ENCODE results near the gene BNC2.

Gene BNC2

DNA sequence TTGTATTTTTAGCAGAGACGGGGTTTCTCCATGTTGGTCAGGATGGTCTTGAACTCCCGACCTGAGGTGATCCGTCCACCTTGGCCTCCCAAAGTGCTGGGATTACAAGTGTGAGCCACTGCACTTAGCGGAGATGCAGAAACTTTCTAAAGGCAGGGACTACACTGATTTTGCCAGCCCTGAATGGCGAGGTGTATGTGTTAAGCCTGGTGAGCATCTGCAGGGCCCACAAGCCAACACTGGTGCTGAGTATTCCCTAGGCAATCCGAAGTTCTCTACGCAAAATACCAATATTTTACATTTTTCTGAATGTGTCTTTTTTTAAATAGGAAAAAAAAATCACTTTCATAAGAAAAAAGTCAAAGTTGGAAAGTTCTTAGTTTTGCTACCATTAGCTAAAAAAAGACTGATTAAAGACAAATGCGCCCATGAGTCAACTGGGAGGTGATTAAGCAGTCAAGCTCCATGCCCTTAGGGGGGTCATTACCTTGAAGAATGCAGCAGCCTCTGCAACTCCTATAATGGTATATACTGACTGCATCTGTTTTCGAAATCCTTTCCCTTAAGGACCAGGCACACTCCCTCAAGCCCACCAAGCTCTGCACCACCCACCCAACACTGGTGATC is 502.8 kb downstream of the BNC2 start:
- no peak overlapping the region for H3K4me2 ChIP-seq (ENCODE audit: low read length)
- no peak overlapping the region for H3K4me3 ChIP-seq (ENCODE audit: low read length)
- no peak overlapping the region for H2BK5ac ChIP-seq (ENCODE audit: low read length)
- peak; percentile 85 for DNase-seq
- no peak overlapping the region for H3K56ac ChIP-seq (ENCODE audit: low read length)
- H3K4ac ChIP-seq (ENCODE audit: low read depth, low read length), result no peak overlapping the region
- no peaks in the 10 kb centered on the region for H3K79me2 ChIP-seq (ENCODE audit: control insufficient read depth, insufficient read depth, low read length)
- no peaks in the 10 kb centered on the region for H3K79me1 ChIP-seq (ENCODE audit: low read length)
- H4K8ac ChIP-seq (ENCODE audit: low read depth, low read length), result no peak overlapping the region
- H2BK15ac ChIP-seq (replicated peaks; ENCODE audit: low read depth), result no peak overlapping the region
- H3K23ac ChIP-seq (ENCODE audit: low read length), result no peak overlapping the region
- H3K27me3 ChIP-seq (ENCODE audit: insufficient read depth, low read length, poor library complexity), result no peaks in the 10 kb centered on the region
- no peak overlapping the region for H3K18ac ChIP-seq (ENCODE audit: low read length)
- peak overlapping the region; percentile 62 for H2AK5ac ChIP-seq (ENCODE audit: low read length)
- H2BK120ac ChIP-seq (ENCODE audit: low read depth, low read length), result no peak overlapping the region
- no peak overlapping the region for H3K9ac ChIP-seq (ENCODE audit: low read length)
- no peak overlapping the region for H3K27ac ChIP-seq (ENCODE audit: low read depth, low read length)
- no peaks in the 10 kb centered on the region for H3K36me3 ChIP-seq (ENCODE audit: control insufficient read depth, insufficient read depth, low read length)
- H4K5ac ChIP-seq (ENCODE audit: low read length), result no peak overlapping the region
- peaks cover 4% of the 10 kb centered on the region for H3K4me1 ChIP-seq (ENCODE audit: control insufficient read depth, low read depth, low read length)
- WGBS (ENCODE audit: extremely low coverage, insufficient coverage, low lambda C conversion rate), result no CpG with 5 or more reads among the region's 9 CpGs

DNA sequence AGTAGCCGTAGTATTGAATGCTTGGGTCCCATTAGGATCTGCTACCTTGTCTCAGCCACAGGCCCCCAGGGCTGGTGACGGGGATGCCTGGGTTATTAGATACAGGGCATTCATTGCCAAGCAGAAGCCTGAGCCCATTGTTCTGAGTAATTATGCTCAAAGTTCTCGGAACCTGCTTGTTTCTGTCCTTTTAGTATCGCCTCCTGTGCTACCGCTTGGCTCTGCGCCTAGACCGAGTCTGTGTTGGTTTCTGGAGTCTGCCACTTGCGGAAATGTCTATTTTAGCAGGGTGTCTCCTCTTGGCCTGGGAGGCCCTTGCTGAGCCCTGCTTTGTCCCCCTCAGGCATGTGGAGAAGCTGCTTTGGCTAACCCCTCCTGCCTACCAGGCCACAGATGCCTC is 506.1 kb downstream of the BNC2 start:
- H4K5ac ChIP-seq (ENCODE audit: low read length), result no peak overlapping the region
- H2BK15ac ChIP-seq (replicated peaks; ENCODE audit: low read depth), result no peak overlapping the region
- no peak overlapping the region for H3K23ac ChIP-seq (ENCODE audit: low read length)
- no peak overlapping the region for H4K8ac ChIP-seq (ENCODE audit: low read depth, low read length)
- no peak overlapping the region for H3K56ac ChIP-seq (ENCODE audit: low read length)
- no peaks in the 10 kb centered on the region for H3K79me1 ChIP-seq (ENCODE audit: low read length)
- H2BK120ac ChIP-seq (ENCODE audit: low read depth, low read length), result no peak overlapping the region
- H3K4me1 ChIP-seq (ENCODE audit: control insufficient read depth, low read depth, low read length), result peaks cover 4% of the 10 kb centered on the region
- H3K27me3 ChIP-seq (ENCODE audit: insufficient read depth, low read length, poor library complexity), result no peaks in the 10 kb centered on the region
- DNase-seq, result peak; percentile 14
- no peak overlapping the region for H3K4ac ChIP-seq (ENCODE audit: low read depth, low read length)
- H2AK5ac ChIP-seq (ENCODE audit: low read length), result no peak overlapping the region
- H3K4me2 ChIP-seq (ENCODE audit: low read length), result no peak overlapping the region
- H3K27ac ChIP-seq (ENCODE audit: low read depth, low read length), result no peak overlapping the region
- no peak overlapping the region for H2BK5ac ChIP-seq (ENCODE audit: low read length)
- no peaks in the 10 kb centered on the region for H3K36me3 ChIP-seq (ENCODE audit: control insufficient read depth, insufficient read depth, low read length)
- no peaks in the 10 kb centered on the region for H3K79me2 ChIP-seq (ENCODE audit: control insufficient read depth, insufficient read depth, low read length)
- no peak overlapping the region for H3K18ac ChIP-seq (ENCODE audit: low read length)
- no peak overlapping the region for H3K9ac ChIP-seq (ENCODE audit: low read length)
- WGBS (ENCODE audit: extremely low coverage, insufficient coverage, low lambda C conversion rate), result no CpG with 5 or more reads among the region's 8 CpGs
- no peak overlapping the region for H3K4me3 ChIP-seq (ENCODE audit: low read length)

DNA sequence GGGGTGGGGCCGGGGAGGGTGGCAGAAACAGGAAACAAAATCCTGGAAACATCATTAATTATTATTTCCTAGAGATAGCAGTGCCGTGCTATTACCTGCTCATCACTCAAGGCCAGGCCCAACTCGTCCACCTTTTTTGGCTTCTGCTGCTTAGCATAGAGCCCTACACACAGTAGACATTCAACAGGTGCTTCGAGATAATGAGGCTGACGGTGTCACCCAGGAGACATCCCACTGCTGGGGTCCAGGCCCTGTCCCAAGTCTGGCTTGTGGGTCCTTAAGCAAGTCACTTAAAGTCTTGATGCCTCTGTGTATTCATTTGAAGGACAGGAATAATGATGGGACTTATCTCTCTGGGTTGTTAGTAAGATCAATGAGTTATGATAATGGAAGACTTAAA is 506.6 kb downstream of the BNC2 start:
- H2AK5ac ChIP-seq (ENCODE audit: low read length), result no peak overlapping the region
- no peak overlapping the region for H4K8ac ChIP-seq (ENCODE audit: low read depth, low read length)
- no peak overlapping the region for H2BK15ac ChIP-seq (replicated peaks; ENCODE audit: low read depth)
- no peak overlapping the region for H3K4me3 ChIP-seq (ENCODE audit: low read length)
- no peaks in the 10 kb centered on the region for H3K79me1 ChIP-seq (ENCODE audit: low read length)
- H2BK120ac ChIP-seq (ENCODE audit: low read depth, low read length), result no peak overlapping the region
- H3K27ac ChIP-seq (ENCODE audit: low read depth, low read length), result no peak overlapping the region
- no peak overlapping the region for H4K5ac ChIP-seq (ENCODE audit: low read length)
- no peak overlapping the region for H3K56ac ChIP-seq (ENCODE audit: low read length)
- no peaks in the 10 kb centered on the region for H3K79me2 ChIP-seq (ENCODE audit: control insufficient read depth, insufficient read depth, low read length)
- H3K4me2 ChIP-seq (ENCODE audit: low read length), result no peak overlapping the region
- H3K23ac ChIP-seq (ENCODE audit: low read length), result no peak overlapping the region
- no peak overlapping the region for H3K9ac ChIP-seq (ENCODE audit: low read length)
- no peak overlapping the region for H2BK5ac ChIP-seq (ENCODE audit: low read length)
- no peak overlapping the region for H3K18ac ChIP-seq (ENCODE audit: low read length)
- H3K36me3 ChIP-seq (ENCODE audit: control insufficient read depth, insufficient read depth, low read length), result no peaks in the 10 kb centered on the region
- H3K4ac ChIP-seq (ENCODE audit: low read depth, low read length), result no peak overlapping the region
- WGBS (ENCODE audit: extremely low coverage, insufficient coverage, low lambda C conversion rate), result no CpG with 5 or more reads among the region's 5 CpGs
- H3K4me1 ChIP-seq (ENCODE audit: control insufficient read depth, low read depth, low read length), result peaks cover 4% of the 10 kb centered on the region
- no peak for DNase-seq
- H3K27me3 ChIP-seq (ENCODE audit: insufficient read depth, low read length, poor library complexity), result no peaks in the 10 kb centered on the region

DNA sequence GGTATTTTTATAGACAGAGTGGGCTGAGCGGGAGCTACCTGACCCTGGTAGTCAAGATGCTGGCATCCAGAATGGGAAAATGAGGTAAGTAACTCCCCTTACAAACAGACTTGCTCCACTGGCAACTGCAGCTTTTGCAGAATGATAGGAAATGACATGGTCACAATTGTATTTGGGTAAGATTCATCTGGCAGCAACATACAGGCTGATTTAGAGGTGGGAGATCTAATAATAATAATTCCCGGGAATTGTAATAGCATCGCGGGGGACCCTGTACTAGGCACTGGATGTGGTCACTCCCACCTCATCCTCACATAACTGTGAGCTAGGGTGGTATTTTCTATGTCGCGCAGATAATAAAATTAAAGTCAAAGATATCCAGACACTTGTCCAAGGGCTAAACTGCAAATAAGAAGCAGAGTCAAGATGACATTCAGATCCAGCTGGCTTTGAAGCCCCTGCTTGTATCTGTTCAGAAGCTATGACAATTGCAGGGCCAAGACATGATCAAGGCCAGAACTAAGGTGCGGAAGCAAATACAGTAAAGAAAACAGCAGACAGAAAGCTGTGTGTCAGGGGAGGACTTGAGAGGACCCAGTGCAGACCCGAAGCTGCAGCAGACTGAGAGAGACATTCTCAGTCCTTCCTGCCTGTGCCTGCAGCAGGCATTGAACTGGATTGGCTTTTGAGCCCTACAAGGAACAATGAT is 507.2 kb downstream of the BNC2 start:
- no peaks in the 10 kb centered on the region for H3K36me3 ChIP-seq (ENCODE audit: control insufficient read depth, insufficient read depth, low read length)
- WGBS (ENCODE audit: extremely low coverage, insufficient coverage, low lambda C conversion rate), result no CpG with 5 or more reads among the region's 8 CpGs

DNA sequence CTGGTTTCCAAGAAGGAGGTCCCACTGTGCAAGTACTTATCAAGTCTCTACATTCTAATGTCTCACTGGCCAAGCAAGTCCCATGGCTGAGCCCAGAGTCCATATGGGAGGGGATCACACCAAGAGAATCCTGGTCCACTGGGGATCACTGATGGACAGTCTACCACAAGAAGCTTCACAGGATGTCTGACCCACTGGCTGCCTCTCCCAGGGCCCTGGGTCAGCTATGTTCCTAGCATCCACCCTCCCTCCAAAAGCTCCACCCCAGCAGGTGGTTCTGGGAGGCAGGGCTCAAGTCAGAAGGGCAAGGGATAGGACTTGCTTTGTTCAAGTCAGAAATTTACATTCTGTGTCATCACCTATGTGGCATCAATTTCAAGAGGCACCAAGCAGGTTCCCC is 508.5 kb downstream of the BNC2 start:
- Histone ChIP-seq H2BK120ac (ENCODE audit: low read depth, low read length) (no peak overlapping the region), H4K8ac (ENCODE audit: low read depth, low read length) (no peak overlapping the region), H3K79me1 (ENCODE audit: low read length) (no peaks in the 10 kb centered on the region), H3K79me2 (ENCODE audit: control insufficient read depth, insufficient read depth, low read length) (no peaks in the 10 kb centered on the region), H3K4ac (ENCODE audit: low read depth, low read length) (no peak overlapping the region), H3K23ac (ENCODE audit: low read length) (no peak overlapping the region), H2BK15ac (replicated peaks; ENCODE audit: low read depth) (no peak overlapping the region), H2AK5ac (ENCODE audit: low read length) (no peak overlapping the region), H3K27ac (ENCODE audit: low read depth, low read length) (no peak overlapping the region), H4K5ac (ENCODE audit: low read length) (no peak overlapping the region), H3K56ac (ENCODE audit: low read length) (no peak overlapping the region), H3K9ac (ENCODE audit: low read length) (no peak overlapping the region), H3K18ac (ENCODE audit: low read length) (no peak overlapping the region), H2BK5ac (ENCODE audit: low read length) (no peak overlapping the region), H3K36me3 (ENCODE audit: control insufficient read depth, insufficient read depth, low read length) (no peaks in the 10 kb centered on the region), H3K4me2 (ENCODE audit: low read length) (no peak overlapping the region), H3K4me1 (ENCODE audit: control insufficient read depth, low read depth, low read length) (no peaks in the 10 kb centered on the region), H3K4me3 (ENCODE audit: low read length) (no peak overlapping the region), H3K27me3 (ENCODE audit: insufficient read depth, low read length, poor library complexity) (no peaks in the 10 kb centered on the region)
- no peak for DNase-seq

More for the DNA sequence above, 507.2 kb downstream of the BNC2 start:
- no peak overlapping the region for H3K4me3 ChIP-seq (ENCODE audit: low read length)
- no peaks in the 10 kb centered on the region for H3K79me2 ChIP-seq (ENCODE audit: control insufficient read depth, insufficient read depth, low read length)
- H2BK120ac ChIP-seq (ENCODE audit: low read depth, low read length), result no peak overlapping the region
- H3K56ac ChIP-seq (ENCODE audit: low read length), result no peak overlapping the region
- no peak overlapping the region for H3K9ac ChIP-seq (ENCODE audit: low read length)
- no peak overlapping the region for H4K5ac ChIP-seq (ENCODE audit: low read length)
- H4K8ac ChIP-seq (ENCODE audit: low read depth, low read length), result no peak overlapping the region
- no peak overlapping the region for H2BK15ac ChIP-seq (replicated peaks; ENCODE audit: low read depth)
- no peak overlapping the region for H3K4ac ChIP-seq (ENCODE audit: low read depth, low read length)
- no peaks in the 10 kb centered on the region for H3K79me1 ChIP-seq (ENCODE audit: low read length)
- no peak for DNase-seq
- H2AK5ac ChIP-seq (ENCODE audit: low read length), result no peak overlapping the region
- no peak overlapping the region for H3K27ac ChIP-seq (ENCODE audit: low read depth, low read length)
- peaks cover 4% of the 10 kb centered on the region for H3K4me1 ChIP-seq (ENCODE audit: control insufficient read depth, low read depth, low read length)
- no peak overlapping the region for H3K4me2 ChIP-seq (ENCODE audit: low read length)
- no peak overlapping the region for H2BK5ac ChIP-seq (ENCODE audit: low read length)
- H3K18ac ChIP-seq (ENCODE audit: low read length), result no peak overlapping the region
- no peaks in the 10 kb centered on the region for H3K27me3 ChIP-seq (ENCODE audit: insufficient read depth, low read length, poor library complexity)
- H3K23ac ChIP-seq (ENCODE audit: low read length), result no peak overlapping the region

DNA sequence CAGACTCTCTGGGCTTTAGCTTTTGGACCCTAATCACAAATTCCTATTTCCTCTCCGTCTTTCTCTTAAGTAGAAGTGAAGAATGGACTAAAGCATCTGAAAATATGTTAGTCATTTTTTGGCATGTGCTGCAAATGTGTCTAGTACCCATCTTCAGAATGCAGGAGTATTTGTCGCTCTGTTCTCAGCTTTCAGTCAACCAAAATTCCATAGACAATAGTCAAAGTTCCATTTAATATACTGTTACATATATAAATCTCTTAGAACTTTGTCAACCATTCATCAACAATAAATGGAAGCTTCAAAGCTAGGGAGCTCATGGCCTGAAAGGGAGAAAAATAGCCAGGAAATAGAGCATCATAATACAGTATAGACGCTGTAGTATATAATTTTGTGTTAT is 509.4 kb downstream of the BNC2 start:
- H3K56ac ChIP-seq (ENCODE audit: low read length), result no peak overlapping the region
- H3K27ac ChIP-seq (ENCODE audit: low read depth, low read length), result no peak overlapping the region
- no peak overlapping the region for H3K4me3 ChIP-seq (ENCODE audit: low read length)
- H3K27me3 ChIP-seq (ENCODE audit: insufficient read depth, low read length, poor library complexity), result no peaks in the 10 kb centered on the region
- DNase-seq, result no peak
- H4K5ac ChIP-seq (ENCODE audit: low read length), result no peak overlapping the region
- no peak overlapping the region for H2BK15ac ChIP-seq (replicated peaks; ENCODE audit: low read depth)
- H3K23ac ChIP-seq (ENCODE audit: low read length), result no peak overlapping the region
- no peaks in the 10 kb centered on the region for H3K79me2 ChIP-seq (ENCODE audit: control insufficient read depth, insufficient read depth, low read length)
- H3K4me2 ChIP-seq (ENCODE audit: low read length), result no peak overlapping the region
- no peaks in the 10 kb centered on the region for H3K36me3 ChIP-seq (ENCODE audit: control insufficient read depth, insufficient read depth, low read length)
- H2BK5ac ChIP-seq (ENCODE audit: low read length), result no peak overlapping the region
- WGBS (ENCODE audit: extremely low coverage, insufficient coverage, low lambda C conversion rate), result no CpG with 5 or more reads among the region's 3 CpGs
- H3K18ac ChIP-seq (ENCODE audit: low read length), result no peak overlapping the region
- H3K9ac ChIP-seq (ENCODE audit: low read length), result no peak overlapping the region
- no peak overlapping the region for H2BK120ac ChIP-seq (ENCODE audit: low read depth, low read length)
- H2AK5ac ChIP-seq (ENCODE audit: low read length), result no peak overlapping the region
- no peak overlapping the region for H4K8ac ChIP-seq (ENCODE audit: low read depth, low read length)
- no peaks in the 10 kb centered on the region for H3K4me1 ChIP-seq (ENCODE audit: control insufficient read depth, low read depth, low read length)
- H3K79me1 ChIP-seq (ENCODE audit: low read length), result no peaks in the 10 kb centered on the region
- H3K4ac ChIP-seq (ENCODE audit: low read depth, low read length), result no peak overlapping the region
